ENCODE data around the gene PTPRN2. TPM values are rescaled to one million over a fixed set of nuclear protein-coding genes. Genes with fewer than 3 reads are reported as not detected.

PTPRN2 gene
- polyA plus RNA-seq, 1 of the 3 experiments (the other 2 are of a cell fraction), result 4.0 TPM

GRCh38 chr7:157621131-157621681 lies 966.4 kb downstream of the PTPRN2 start (continued):
- no peak for TF ChIP-seq CTCF (IDR thresholded peaks at IDR 0.05)

GRCh38 chr7:157620616-157621015 lies 967.0 kb downstream of the PTPRN2 start:
- no peak for TF ChIP-seq TEAD4 (IDR thresholded peaks at IDR 0.05; ENCODE audit: borderline replicate concordance, insufficient read depth)
- TF ChIP-seq MEF2A (IDR thresholded peaks at IDR 0.05; ENCODE audit: borderline replicate concordance, low read depth), result no peak
- TF ChIP-seq MXI1 (IDR thresholded peaks at IDR 0.05; ENCODE audit: low read depth, low read length), result no peak
- no peak for TF ChIP-seq CTCF (IDR thresholded peaks at IDR 0.05)
- TF ChIP-seq EP300 (IDR thresholded peaks at IDR 0.05; ENCODE audit: borderline replicate concordance in 1 of 2, low read depth in 1 of 2, low read length in 1 of 2), result no peak
- no peak for TF ChIP-seq GATA2 (CRISPR knock-in tag; IDR thresholded peaks at IDR 0.05)
- no peak for TF ChIP-seq TAF1 (IDR thresholded peaks at IDR 0.05; ENCODE audit: borderline replicate concordance, low read depth, low read length)
- TF ChIP-seq IRF3 (IDR thresholded peaks at IDR 0.05; ENCODE audit: low read depth, low read length), result no peak
- TF ChIP-seq RAD21 (IDR thresholded peaks at IDR 0.05; ENCODE audit: low read length), result no peak
- no peak for TF ChIP-seq ELF1 (IDR thresholded peaks at IDR 0.05)
- TF ChIP-seq TCF12 (IDR thresholded peaks at IDR 0.05), result no peak
- no peak for TF ChIP-seq ZBTB33 (IDR thresholded peaks at IDR 0.05; ENCODE audit: borderline replicate concordance, low read depth)
- no peak for TF ChIP-seq RCOR1 (IDR thresholded peaks at IDR 0.05; ENCODE audit: low read length)
- no peak for TF ChIP-seq YY1 (IDR thresholded peaks at IDR 0.05; ENCODE audit: low read depth)
- no peaks in the 10 kb centered on the region for H3K4me1 ChIP-seq (ENCODE audit: control insufficient read depth in 1 of 2, insufficient read depth in 2 of 2, low read depth in 1 of 2, low read length in 1 of 2)
- POLR2A ChIA-PET, result no interaction called here
- CTCF ChIA-PET, result interaction anchor here (1.2 kb wide), 1 partner anchor 9 kb away, joined by 3 read pairs; no protein-coding TSS in a partner anchor
- no peaks in the 10 kb centered on the region for H3F3A ChIP-seq (replicated peaks; ENCODE audit: insufficient read depth)
- H3K27ac ChIP-seq (ENCODE audit: low read depth in 2 of 2, low read length in 1 of 2), result no peak overlapping the region
- 80% methylated on average over 5 of the region's 11 CpGs for WGBS (ENCODE audit: low lambda C conversion rate)
- no peaks in the 10 kb centered on the region for H4K20me1 ChIP-seq (ENCODE audit: insufficient read depth)
- no peaks in the 10 kb centered on the region for H3K27me3 ChIP-seq (ENCODE audit: insufficient read depth)
- H3K9me2 ChIP-seq, result no peaks in the 10 kb centered on the region
- no peaks in the 10 kb centered on the region for H3K9me3 ChIP-seq
- H2AFZ ChIP-seq (ENCODE audit: low read depth), result no peak overlapping the region
- no peaks in the 10 kb centered on the region for H3K79me2 ChIP-seq (ENCODE audit: insufficient read depth)
- no peak for DNase-seq
- H3K4me3 ChIP-seq (ENCODE audit: low read depth in 2 of 2, low read length in 1 of 2), result no peak overlapping the region
- no peak overlapping the region for H3K4me2 ChIP-seq
- no peaks in the 10 kb centered on the region for H3K36me3 ChIP-seq (replicated peaks in 1 of 2; ENCODE audit: control insufficient read depth in 1 of 2, insufficient read depth in 2 of 2, low read length in 1 of 2)
- H3K9ac ChIP-seq, result no peak overlapping the region
